GM23248 (cell line): ENCODE measurements around the gene MMP28. TPM values are rescaled to one million over a fixed set of nuclear protein-coding genes. Genes with fewer than 3 reads are reported as not detected.
A peak's percentile ranks its signal among the peaks of the same experiment; 100 is the strongest.

ENCODE experiments used
- DNase-seq: peaks from one replicate; pipeline ENCODE4 v3.0.0-alpha.2; 2015
- H2AFZ ChIP-seq: fragments of 200-600 bp; sonication (generic); 2 replicates; pipeline ENCODE4 v1.6.1; 2016; ENCODE audit warnings: antibody characterized with exemption
- H3F3A ChIP-seq: fragments of 200-600 bp; sonication (generic); 2 replicates; pipeline ENCODE4 v1.6.1; 2016; ENCODE audit warnings: mild to moderate bottlenecking, antibody characterized with exemption, mixed run types; ENCODE audit not compliant: insufficient read depth
- H3K27ac ChIP-seq: fragments of 200-600 bp; sonication (generic); 2 replicates; pipeline ENCODE4 v1.5.1; 2016; ENCODE audit warnings: mild to moderate bottlenecking
- H3K27me3 ChIP-seq: fragments of 200-600 bp; sonication (generic); replicated peaks from 2 replicates; pipeline ENCODE4 v1.6.1; 2016; ENCODE audit warnings: mild to moderate bottlenecking; ENCODE audit not compliant: insufficient read depth
- H3K36me3 ChIP-seq: fragments of 200-600 bp; sonication (generic); 2 replicates; pipeline ENCODE4 v1.6.1; 2016; ENCODE audit warnings: low read depth, mild to moderate bottlenecking
- H3K4me1 ChIP-seq: fragments of 200-600 bp; sonication (generic); 2 replicates; pipeline ENCODE4 v1.6.1; 2016; ENCODE audit warnings: mild to moderate bottlenecking; ENCODE audit not compliant: insufficient read depth
- H3K4me2 ChIP-seq: fragments of 200-600 bp; sonication (generic); one replicate; pipeline ENCODE4 v1.6.1; 2016; ENCODE audit warnings: mild to moderate bottlenecking; ENCODE audit not compliant: unreplicated experiment
- H3K4me3 ChIP-seq: fragments of 200-600 bp; sonication (generic); 2 replicates; pipeline ENCODE4 v1.5.1; 2016; ENCODE audit warnings: mild to moderate bottlenecking
- H3K79me2 ChIP-seq: fragments of 200-600 bp; sonication (generic); 2 replicates; pipeline ENCODE4 v1.6.1; 2016; ENCODE audit warnings: mild to moderate bottlenecking; ENCODE audit not compliant: insufficient read depth
- H3K9ac ChIP-seq: fragments of 200-600 bp; sonication (generic); 2 replicates; pipeline ENCODE4 v1.6.1; 2016; ENCODE audit warnings: mild to moderate bottlenecking
- H3K9me2 ChIP-seq: fragments of 200-600 bp; sonication (generic); 2 replicates; pipeline ENCODE4 v1.6.1; 2016; ENCODE audit warnings: mixed run types, mild to moderate bottlenecking, moderate library complexity; ENCODE audit not compliant: insufficient read depth
- H3K9me3 ChIP-seq: fragments of 200-600 bp; sonication (generic); one replicate; pipeline ENCODE4 v1.6.1; 2017; ENCODE audit warnings: low read depth
- H4K20me1 ChIP-seq: fragments of 200-600 bp; sonication (generic); 2 replicates; pipeline ENCODE4 v1.6.0; 2016; ENCODE audit not compliant: insufficient read depth
- EZH2 ChIP-seq: fragments of 200-600 bp; sonication (generic); IDR thresholded peaks from 2 replicates; pipeline ENCODE4 v1.6.1; 2018; ENCODE audit warnings: antibody characterized with exemption, mild to moderate bottlenecking; ENCODE audit not compliant: insufficient read depth, poor library complexity, severe bottlenecking
- EZH2phosphoT487 ChIP-seq: fragments of 200-600 bp; sonication (generic); IDR thresholded peaks from 2 replicates; pipeline ENCODE4 v1.6.1; 2018; ENCODE audit warnings: antibody characterized with exemption, moderate library complexity, mild to moderate bottlenecking, low read depth; ENCODE audit not compliant: insufficient read depth
- WGBS, 2 experiments: methylation state at CpG; one replicate each; pipeline ENCODE4 v1.1.6; 2015 to 2017; ENCODE audit warnings: low lambda C conversion rate in 2 of 2, low coverage in 1 of 2; ENCODE audit errors: missing lambda C conversion rate in 2 of 2; 5-methylcytosine and 5-hydroxymethylcytosine counted together
- in situ Hi-C: fragments of 300-500 bp; cut with MboI; formaldehyde crosslinking; loops from 2 replicates; pipeline ENCODE4 v1.15.0; 2020
- polyA plus RNA-seq: library from polyadenylated mRNA; unstranded; fragments of >200 nt; fragmentation: Nextera tagmentation; extraction: Ambion mirVana; gene quantifications from 2 replicates; pipeline ENCODE4 v1.2.1, GENCODE V29; 2016
- total RNA-seq: library from RNA; depleted of rRNA; stranded (reverse); fragments of >200 nt; shearing (Covaris generic); gene quantifications from 2 replicates; pipeline ENCODE4 v1.2.3, GENCODE V29; 2014; rRNA removed

Gene MMP28
- total RNA-seq (not detected in 2 replicates), polyA plus RNA-seq (0.25 TPM in 1 of 2 replicates, not detected in the other)

- peak; percentile 54 for DNase-seq
- 1 to 3% methylated on average over 55 to 74 of the region's 89 CpGs for whole genome bisulfite sequencing, 2 experiments
- peak within 1 kb of the TSS; percentile 62 for H3K4me3 ChIP-seq
- H3K36me3 ChIP-seq, result no peaks in the 10 kb centered on the region
- no peaks in the 10 kb centered on the region for H3K79me2 ChIP-seq
- H3F3A ChIP-seq, result no peaks in the 10 kb centered on the region
- in situ Hi-C loops, result no loop called here
- no peaks in the 10 kb centered on the region for H3K9me2 ChIP-seq
- H3K27ac ChIP-seq, result no peak within 1 kb of the TSS
- peak within 1 kb of the TSS; percentile 41 for H2AFZ ChIP-seq
- no peak within 1 kb of the TSS for H3K9ac ChIP-seq
- H4K20me1 ChIP-seq, result no peaks in the 10 kb centered on the region
- TF ChIP-seq EZH2, result peak; percentile 73
- TF ChIP-seq EZH2phosphoT487, result no peak
- H3K27me3 ChIP-seq, result peaks cover 53% of the 10 kb centered on the region
- H3K9me3 ChIP-seq, result no peaks in the 10 kb centered on the region
- H3K4me2 ChIP-seq, result peak within 1 kb of the TSS; percentile 33
- peaks cover 3% of the 10 kb centered on the region; the same call in 1 of the 2 replicates for H3K4me1 ChIP-seq
Measured at GRCh38 chr17:35795007-35795870, at the start of gene MMP28. Gene MMP28 (minus strand): TSS chr17:35795641. CDS start chr17:35795377, 264 bp downstream.

- H4K20me1 ChIP-seq, result no peaks in the 10 kb centered on the region
- no peak overlapping the region for H3K9ac ChIP-seq
- H3K27ac ChIP-seq, result no peak overlapping the region
- 98 to 100% methylated on average over 5 to 19 of the region's 19 CpGs for WGBS, 2 experiments
- TF ChIP-seq EZH2 (no peak), EZH2phosphoT487 (no peak)
- H3F3A ChIP-seq, result peaks cover 22% of the 10 kb centered on the region
- peaks cover 7% of the 10 kb centered on the region; the same call in 1 of the 2 replicates for H3K4me1 ChIP-seq
- no peak overlapping the region for H2AFZ ChIP-seq
- H3K36me3 ChIP-seq, result peaks cover 72% of the 10 kb centered on the region
- no peaks in the 10 kb centered on the region for H3K27me3 ChIP-seq
- in situ Hi-C loops, result loop anchor here (25.0 kb wide), 1 partner anchor 668 kb away; no protein-coding TSS in a partner anchor
- H3K4me2 ChIP-seq, result no peak overlapping the region
- no peak overlapping the region for H3K4me3 ChIP-seq
- H3K9me2 ChIP-seq, result no peaks in the 10 kb centered on the region
- peaks cover 28% of the 10 kb centered on the region; the same call in 1 of the 2 replicates for H3K79me2 ChIP-seq
- DNase-seq, result no peak
- H3K9me3 ChIP-seq, result no peaks in the 10 kb centered on the region
Measured at GRCh38 chr17:35844547-35844946, 49.1 kb upstream of the MMP28 start.

GRCh38 chr17:35843698-35844097 is 48.3 kb upstream of the MMP28 start:
- no peak for TF ChIP-seq EZH2phosphoT487
- TF ChIP-seq EZH2, result no peak
- Histone ChIP-seq H2AFZ (no peak overlapping the region), H4K20me1 (no peaks in the 10 kb centered on the region), H3K9me3 (no peaks in the 10 kb centered on the region), H3K79me2 (peaks cover 23% of the 10 kb centered on the region; the same call in 1 of the 2 replicates), H3K27me3 (no peaks in the 10 kb centered on the region), H3K27ac (no peak overlapping the region), H3K4me3 (no peak overlapping the region), H3K9me2 (no peaks in the 10 kb centered on the region), H3K9ac (no peak overlapping the region), H3K4me1 (peaks cover 7% of the 10 kb centered on the region; the same call in 1 of the 2 replicates), H3F3A (peaks cover 15% of the 10 kb centered on the region), H3K4me2 (no peak overlapping the region), H3K36me3 (peaks cover 72% of the 10 kb centered on the region)
- 99 to 100% methylated on average over 2 of the region's 2 CpGs for WGBS, 2 experiments
- DNase-seq, result no peak
- in situ Hi-C loops, result loop anchor here (25.0 kb wide), 1 partner anchor 669 kb away; no protein-coding TSS in a partner anchor

- Histone ChIP-seq H3K79me2 (peaks cover 23% of the 10 kb centered on the region; the same call in 1 of the 2 replicates), H3K9me3 (no peaks in the 10 kb centered on the region), H2AFZ (no peak overlapping the region), H3K4me1 (peaks cover 7% of the 10 kb centered on the region; the same call in 1 of the 2 replicates), H3K27ac (no peak overlapping the region), H3K9ac (no peak overlapping the region), H3F3A (peaks cover 20% of the 10 kb centered on the region), H4K20me1 (no peaks in the 10 kb centered on the region), H3K4me3 (no peak overlapping the region), H3K36me3 (peaks cover 73% of the 10 kb centered on the region), H3K27me3 (no peaks in the 10 kb centered on the region), H3K4me2 (no peak overlapping the region), H3K9me2 (no peaks in the 10 kb centered on the region)
- 97 to 98% methylated on average over 5 of the region's 5 CpGs for WGBS, 2 experiments
- no peak for TF ChIP-seq EZH2
- TF ChIP-seq EZH2phosphoT487, result no peak
- in situ Hi-C loops, result loop anchor here (25.0 kb wide), 1 partner anchor 670 kb away; no protein-coding TSS in a partner anchor
- no peak for DNase-seq
Measured at GRCh38 chr17:35842239-35842638, 46.8 kb upstream of the MMP28 start.
